Nephron progenitor cell (in vitro differentiated cells): ENCODE results near the gene HS3ST2.
"Not testable (repeated sequence)": the region's sequence is repeated elsewhere in the genome, so short reads cannot be mapped to it uniquely, and the experiment has no call there.

Experiments
- DNase-seq: peaks from one replicate; pipeline ENCODE4 v3.0.0; 2021
- H3K27ac Mint-ChIP-seq: 2 replicates; pipeline ENCODE4 v1.8.0; 2021; ENCODE audit warnings: mild to moderate bottlenecking, moderate library complexity, mixed read lengths
- H3K27me3 Mint-ChIP-seq: 2 replicates; pipeline ENCODE4 v1.8.0; 2021; ENCODE audit warnings: mild to moderate bottlenecking, low read depth, mixed read lengths; ENCODE audit not compliant: poor library complexity
- H3K36me3 Mint-ChIP-seq: 2 replicates; pipeline ENCODE4 v1.8.0; 2021; ENCODE audit warnings: low read depth, mixed read lengths
- H3K4me1 Mint-ChIP-seq: 2 replicates; pipeline ENCODE4 v1.8.0; 2021; ENCODE audit warnings: mixed read lengths
- H3K4me3 Mint-ChIP-seq: 2 replicates; pipeline ENCODE4 v1.8.0; 2021; ENCODE audit warnings: mild to moderate bottlenecking, moderate library complexity, mixed read lengths
- H3K9me3 Mint-ChIP-seq: 2 replicates; pipeline ENCODE4 v1.8.0; 2021; ENCODE audit warnings: mild to moderate bottlenecking, moderate library complexity, mixed read lengths
- CTCF ChIP-seq: fragments of 200-600 bp; sonication (generic); IDR thresholded peaks from 2 replicates; pipeline ENCODE4 v1.5.0; 2021; ENCODE audit warnings: antibody characterized with exemption

HS3ST2 gene

GRCh38 chr16:22890976-22891375 lies 77.0 kb downstream of the HS3ST2 start:
- Mint-ChIP-seq H3K4me3 (no peak overlapping the region), H3K4me1 (peaks cover 7% of the 10 kb centered on the region), H3K9me3 (no peaks in the 10 kb centered on the region), H3K36me3 (no peaks in the 10 kb centered on the region), H3K27ac (no peak overlapping the region), H3K27me3 (peaks cover 36% of the 10 kb centered on the region)
- DNase-seq, result no peak
- TF ChIP-seq CTCF, result no peak

GRCh38 chr16:22897184-22897583 lies 83.2 kb downstream of the HS3ST2 start:
- no peak overlapping the region for H3K4me3 Mint-ChIP-seq
- peaks cover 20% of the 10 kb centered on the region for H3K27me3 Mint-ChIP-seq
- TF ChIP-seq CTCF, result no peak
- no peaks in the 10 kb centered on the region for H3K36me3 Mint-ChIP-seq
- H3K9me3 Mint-ChIP-seq, result no peaks in the 10 kb centered on the region
- no peak for DNase-seq
- peaks cover 11% of the 10 kb centered on the region for H3K4me1 Mint-ChIP-seq
- peak overlapping the region; percentile 17 for H3K27ac Mint-ChIP-seq

GRCh38 chr16:22898131-22898530 lies 84.2 kb downstream of the HS3ST2 start:
- no peak for DNase-seq
- H3K4me3 Mint-ChIP-seq, result no peak overlapping the region
- H3K27ac Mint-ChIP-seq, result no peak overlapping the region
- no peak for TF ChIP-seq CTCF
- peaks cover 11% of the 10 kb centered on the region for H3K4me1 Mint-ChIP-seq
- H3K36me3 Mint-ChIP-seq, result no peaks in the 10 kb centered on the region
- peaks cover 20% of the 10 kb centered on the region for H3K27me3 Mint-ChIP-seq
- H3K9me3 Mint-ChIP-seq, result no peaks in the 10 kb centered on the region

GRCh38 chr16:22898874-22899348 lies 84.9 kb downstream of the HS3ST2 start:
- Mint-ChIP-seq H3K9me3 (no peaks in the 10 kb centered on the region), H3K4me1 (peaks cover 11% of the 10 kb centered on the region), H3K36me3 (no peaks in the 10 kb centered on the region), H3K27ac (no peak overlapping the region), H3K27me3 (peaks cover 15% of the 10 kb centered on the region), H3K4me3 (no peak overlapping the region)
- peak; percentile 90 for DNase-seq
- TF ChIP-seq CTCF, result peak; percentile 93

GRCh38 chr16:22899567-22899966 lies 85.6 kb downstream of the HS3ST2 start:
- H3K27me3 Mint-ChIP-seq, result peaks cover 12% of the 10 kb centered on the region
- not testable (repeated sequence) for H3K4me3 Mint-ChIP-seq, H3K27ac Mint-ChIP-seq, H3K9me3 Mint-ChIP-seq, DNase-seq, H3K36me3 Mint-ChIP-seq
- H3K4me1 Mint-ChIP-seq, result peaks cover 16% of the 10 kb centered on the region

GRCh38 chr16:22900863-22901262 lies 86.9 kb downstream of the HS3ST2 start:
- Mint-ChIP-seq H3K9me3 (no peaks in the 10 kb centered on the region), H3K4me3 (no peak overlapping the region), H3K36me3 (no peaks in the 10 kb centered on the region), H3K4me1 (peaks cover 20% of the 10 kb centered on the region), H3K27ac (no peak overlapping the region), H3K27me3 (peaks cover 4% of the 10 kb centered on the region)
- no peak for TF ChIP-seq CTCF
- no peak for DNase-seq
